HG02610 (cell line): ENCODE measurements around the gene KNDC1.
"Not testable (repeated sequence)": the region's sequence is repeated elsewhere in the genome, so short reads cannot be mapped to it uniquely, and the experiment has no call there.

Experiments used
- ATAC-seq: cut with Tn5 transposase; IDR thresholded peaks from one replicate; pipeline ENCODE4 v1.9.1; 2021; ENCODE audit warnings: mild to moderate bottlenecking, moderate library complexity; ENCODE audit not compliant: unreplicated experiment

The KNDC1 gene

GRCh38 chr10:133124357-133125211 is 35.4 kb upstream of the KNDC1 start:
- ATAC-seq: no peak

- no peak for ATAC-seq
Measured at GRCh38 chr10:133125901-133126300, 34.1 kb upstream of the KNDC1 start.

- no peak for ATAC-seq
Measured at GRCh38 chr10:133126431-133127290, 33.4 kb upstream of the KNDC1 start.

- ATAC-seq: no peak
Measured at GRCh38 chr10:133127291-133128125, 32.5 kb upstream of the KNDC1 start.

GRCh38 chr10:133128126-133129070 is 31.6 kb upstream of the KNDC1 start:
- ATAC-seq: no peak

- no peak for ATAC-seq
Measured at GRCh38 chr10:133129071-133129858, 30.8 kb upstream of the KNDC1 start.

GRCh38 chr10:133129859-133130495 is 30.0 kb upstream of the KNDC1 start:
- no peak for ATAC-seq

- no peak for ATAC-seq
Measured at GRCh38 chr10:133130602-133131001, 29.4 kb upstream of the KNDC1 start.

GRCh38 chr10:133131053-133131452 is 29.0 kb upstream of the KNDC1 start:
- ATAC-seq: no peak

- ATAC-seq: no peak
Measured at GRCh38 chr10:133131734-133132472, 28.1 kb upstream of the KNDC1 start.

- ATAC-seq: no peak
Measured at GRCh38 chr10:133132473-133133291, 27.3 kb upstream of the KNDC1 start.

- no peak for ATAC-seq
Measured at GRCh38 chr10:133133471-133134231, 26.4 kb upstream of the KNDC1 start.

GRCh38 chr10:133134411-133135115 is 25.5 kb upstream of the KNDC1 start:
- ATAC-seq: no peak

GRCh38 chr10:133135116-133135465 is 24.9 kb upstream of the KNDC1 start:
- ATAC-seq: no peak

- ATAC-seq: not testable (repeated sequence)
Measured at GRCh38 chr10:133137486-133138145, 22.4 kb upstream of the KNDC1 start.
